Bone marrow (tissue), 2 donors: ENCODE measurements around the gene ZNF138.

ENCODE experiments used
- DNase-seq, 2 donors: peaks; one replicate each; lab custom pipeline; 2025; lab: John Stamatoyannopoulos, UW

ZNF138 gene

GRCh38 chr7:64875658-64876406 is 81.6 kb downstream of the ZNF138 start:
- no peak for DNase-seq

GRCh38 chr7:64876792-64877713 is 82.8 kb downstream of the ZNF138 start:
- no peak for DNase-seq

- DNase-seq: no peak
Observed at GRCh38 chr7:64877714-64878610, 83.7 kb downstream of the ZNF138 start.

- DNase-seq: no peak
Observed at GRCh38 chr7:64878684-64879083, 84.5 kb downstream of the ZNF138 start.

GRCh38 chr7:64879086-64879730 is 85.0 kb downstream of the ZNF138 start:
- DNase-seq: no peak

- DNase-seq: no peak
Observed at GRCh38 chr7:64879800-64880199, 85.6 kb downstream of the ZNF138 start.

- no peak for DNase-seq
Observed at GRCh38 chr7:64880322-64881297, 86.4 kb downstream of the ZNF138 start.

GRCh38 chr7:64881461-64882287 is 87.4 kb downstream of the ZNF138 start:
- DNase-seq: no peak

- DNase-seq: no peak
Observed at GRCh38 chr7:64882341-64883112, 88.3 kb downstream of the ZNF138 start.
